ENCODE results near the gene CELA3A.
A peak's percentile ranks its signal among the peaks of the same experiment; 100 is the strongest.
"Not testable (repeated sequence)": the region's sequence is repeated elsewhere in the genome, so short reads cannot be mapped to it uniquely, and the experiment has no call there.

CELA3A gene

DNA sequence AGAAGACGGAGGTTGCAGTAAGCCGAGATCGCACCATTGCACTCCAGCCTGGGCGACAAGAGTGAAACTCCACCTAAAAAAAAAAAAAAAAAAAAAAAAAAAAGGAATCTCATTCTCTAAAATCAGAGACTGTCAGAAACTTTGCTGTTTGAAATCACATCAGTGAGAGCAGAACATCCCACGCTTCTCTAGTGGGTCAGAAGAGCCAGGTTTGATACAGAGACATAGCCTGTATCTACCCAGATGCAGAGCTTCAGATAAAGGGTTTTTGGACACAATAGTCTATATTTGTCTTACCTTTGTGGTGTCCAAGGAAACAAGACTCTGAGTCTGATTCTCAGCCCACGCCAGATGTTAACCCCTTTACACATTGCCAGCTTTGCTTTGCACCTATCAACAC, 19.6 kb downstream of the CELA3A start:
- DNase-seq = no peak

GRCh38 chr1:22024485-22025367, 23.3 kb downstream of the CELA3A start:
- DNase-seq = no peak

DNA sequence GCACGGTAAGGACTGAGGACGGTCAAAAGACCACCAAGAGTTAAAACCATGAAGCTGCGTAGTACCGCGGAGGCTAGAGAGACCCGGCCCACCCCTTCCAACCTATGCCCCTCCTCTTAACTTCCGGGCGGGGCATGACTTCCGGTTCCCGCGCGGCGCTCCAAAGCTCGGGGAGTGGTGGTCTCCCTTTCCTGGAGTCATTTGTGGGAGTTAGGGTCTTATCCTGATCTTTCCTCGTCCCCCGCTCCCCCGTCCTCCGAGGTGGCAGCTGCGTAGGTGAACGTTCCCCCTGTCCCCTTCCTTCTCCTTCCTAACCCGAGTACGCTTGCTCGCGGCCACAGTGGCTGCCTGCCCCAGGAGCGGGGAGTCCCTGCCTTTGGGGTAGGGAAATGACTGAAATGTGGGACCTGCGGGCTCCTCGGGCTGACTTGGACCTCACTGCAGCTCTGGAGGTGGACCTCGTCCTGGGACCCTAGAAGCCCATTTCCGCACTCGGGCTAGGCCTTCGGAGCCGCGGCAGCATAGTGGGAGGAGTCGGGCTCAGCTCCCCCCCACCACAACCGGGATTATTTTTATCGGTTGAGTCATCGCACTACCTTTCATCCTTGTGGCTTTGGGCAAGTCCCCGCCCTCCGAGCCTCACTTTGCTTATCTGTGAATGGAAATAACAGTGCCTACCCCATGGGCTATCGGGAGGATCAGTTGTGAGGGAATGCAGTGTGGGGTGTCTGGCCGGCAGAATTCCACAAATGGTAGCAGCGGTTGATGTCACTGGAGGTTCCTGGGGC, 24.1 kb downstream of the CELA3A start:
- peak; percentile 53 for DNase-seq

- no peak for DNase-seq
Measured at GRCh38 chr1:22026924-22027289, 25.4 kb downstream of the CELA3A start.

DNA sequence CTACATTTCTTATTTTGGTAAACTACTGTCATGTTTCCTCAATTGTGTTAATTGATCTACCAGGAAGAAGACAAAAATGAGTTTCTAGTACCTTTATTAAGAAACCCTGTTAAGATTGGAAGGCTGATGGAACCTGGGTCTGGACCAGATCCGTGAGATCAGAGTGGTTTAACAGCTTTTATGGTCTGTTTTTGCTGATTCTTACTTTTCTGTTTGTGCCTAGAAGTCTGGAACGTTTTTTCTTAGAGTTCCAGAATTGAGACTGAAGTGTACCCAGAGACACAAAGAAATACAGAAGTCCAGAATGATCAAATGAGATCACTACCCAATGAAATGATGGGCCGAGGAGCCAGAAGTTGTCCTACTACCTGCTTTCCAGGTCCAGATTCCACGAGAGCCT, 28.6 kb downstream of the CELA3A start:
- DNase-seq = no peak

- DNase-seq = no peak
Measured at GRCh38 chr1:22030473-22030872, 29.0 kb downstream of the CELA3A start.

DNA sequence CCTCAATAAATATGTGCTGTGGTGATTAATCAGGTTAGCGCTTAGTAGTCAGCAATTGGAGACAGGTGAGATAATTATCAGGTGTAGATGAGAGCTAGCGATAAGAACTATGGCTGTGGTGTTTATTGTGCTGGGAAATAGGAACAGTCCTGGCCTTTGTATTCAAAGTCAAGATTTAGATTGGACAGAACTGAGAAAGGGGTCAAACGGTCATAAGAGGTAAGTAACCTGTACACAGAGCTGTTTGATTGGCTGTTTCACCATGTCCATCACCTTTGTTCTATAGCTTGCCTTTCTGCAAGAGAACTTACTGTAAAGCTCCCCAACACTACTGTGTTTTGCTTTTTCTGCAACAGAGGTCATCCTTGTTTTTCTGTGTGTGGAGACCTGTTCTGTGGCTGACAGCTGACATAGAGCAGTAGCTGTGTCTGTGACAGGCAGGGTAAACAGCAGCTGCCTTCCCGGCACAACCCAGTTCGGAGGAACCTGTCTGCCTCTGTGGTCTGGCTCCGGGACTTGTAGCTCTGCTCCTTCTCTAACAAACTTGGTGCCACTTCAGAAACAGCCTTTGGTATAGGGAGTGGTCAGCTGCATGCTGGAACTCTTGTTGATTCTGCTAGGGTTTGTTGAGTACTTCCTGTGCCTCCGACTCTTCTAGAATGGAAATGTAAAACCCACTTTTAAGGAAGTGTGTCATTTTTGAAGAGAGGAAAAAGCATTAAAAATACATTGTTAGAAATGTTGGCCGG, 29.9 kb downstream of the CELA3A start:
- DNase-seq = no peak

GRCh38 chr1:22034834-22035233, 33.4 kb downstream of the CELA3A start:
- not testable (repeated sequence) for DNase-seq

- no peak for DNase-seq
Measured at GRCh38 chr1:22037520-22037919, 36.1 kb downstream of the CELA3A start.

GRCh38 chr1:22038036-22038435, 36.6 kb downstream of the CELA3A start:
- no peak for DNase-seq

DNA sequence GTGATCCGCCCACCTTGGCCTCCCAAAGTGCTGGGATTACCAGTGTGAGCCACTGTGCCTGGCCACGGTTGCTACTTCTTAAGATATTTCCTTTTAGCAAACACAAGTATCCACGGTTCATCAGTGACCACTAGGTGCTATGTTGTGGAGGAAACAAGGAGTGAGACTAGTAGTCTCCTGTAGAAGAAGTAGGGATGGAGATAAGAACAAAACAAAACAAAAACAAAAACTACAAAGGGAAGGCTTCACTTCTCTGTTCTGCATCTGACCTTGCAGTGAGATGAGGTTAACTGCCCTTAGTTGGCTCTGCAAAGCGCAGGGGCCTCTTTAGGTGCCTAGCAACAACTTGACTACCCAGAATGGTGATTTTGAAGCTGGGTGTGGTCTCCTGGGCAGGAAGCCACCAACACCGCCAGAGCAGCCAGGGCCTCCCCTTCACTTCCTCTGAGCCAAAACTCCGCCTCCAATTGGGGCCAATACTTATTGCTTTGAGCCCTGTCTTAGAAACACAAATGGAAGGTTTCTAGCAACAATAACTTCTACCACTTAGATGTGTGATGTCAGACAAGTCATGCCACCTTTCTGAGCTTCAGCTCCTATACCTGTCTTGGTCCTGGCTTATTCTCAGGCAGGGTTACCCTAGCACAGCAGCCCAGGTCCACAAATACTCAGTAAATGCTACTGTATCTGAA, 38.3 kb downstream of the CELA3A start:
- no peak for DNase-seq

DNA sequence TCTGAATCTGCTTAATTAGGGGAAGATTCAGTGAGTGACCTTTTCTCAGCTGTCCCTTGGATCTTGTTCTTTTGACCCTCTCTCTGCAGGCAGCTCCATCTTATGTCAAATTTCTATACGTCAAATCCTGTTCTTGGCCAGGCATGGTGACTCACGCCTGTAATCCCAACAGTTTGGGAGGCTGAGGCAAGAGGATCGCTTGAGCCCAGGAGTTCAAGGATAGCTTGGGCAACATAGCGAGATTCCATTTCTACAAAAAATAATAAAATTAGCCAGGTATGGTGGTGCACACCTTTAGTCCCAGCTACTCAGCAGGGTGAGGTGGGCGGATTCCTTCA, 38.8 kb downstream of the CELA3A start:
- no peak for DNase-seq

GRCh38 chr1:22041505-22041904, 40.0 kb downstream of the CELA3A start:
- DNase-seq = no peak

DNA sequence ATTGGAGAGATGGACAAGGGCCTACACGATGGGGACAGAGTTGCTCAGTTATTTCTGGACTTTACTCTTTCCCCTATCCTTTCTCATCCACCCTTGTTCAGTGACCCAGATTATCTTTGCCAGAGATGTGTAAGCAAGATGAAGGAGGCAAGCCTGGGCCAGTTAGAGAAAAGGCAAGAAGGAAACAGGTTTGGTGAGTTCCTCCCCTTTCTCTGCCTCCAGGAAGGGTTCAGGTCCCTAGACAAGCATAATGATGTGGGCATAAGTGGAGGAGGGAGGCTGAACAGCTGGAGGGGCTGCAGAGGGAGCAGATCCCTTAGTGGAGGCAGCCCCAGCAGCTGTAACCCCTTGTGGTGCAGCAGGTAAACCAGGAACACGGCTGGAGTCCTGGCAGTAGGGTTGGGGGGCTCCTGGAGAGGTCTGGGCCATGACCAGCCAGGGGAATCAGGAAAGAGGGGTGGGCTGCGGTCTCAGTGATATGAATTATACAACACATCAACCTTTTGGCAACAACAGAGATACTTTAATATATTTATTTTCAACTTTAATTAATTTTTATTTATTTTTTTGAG, 41.8 kb downstream of the CELA3A start:
- no peak for DNase-seq

DNA sequence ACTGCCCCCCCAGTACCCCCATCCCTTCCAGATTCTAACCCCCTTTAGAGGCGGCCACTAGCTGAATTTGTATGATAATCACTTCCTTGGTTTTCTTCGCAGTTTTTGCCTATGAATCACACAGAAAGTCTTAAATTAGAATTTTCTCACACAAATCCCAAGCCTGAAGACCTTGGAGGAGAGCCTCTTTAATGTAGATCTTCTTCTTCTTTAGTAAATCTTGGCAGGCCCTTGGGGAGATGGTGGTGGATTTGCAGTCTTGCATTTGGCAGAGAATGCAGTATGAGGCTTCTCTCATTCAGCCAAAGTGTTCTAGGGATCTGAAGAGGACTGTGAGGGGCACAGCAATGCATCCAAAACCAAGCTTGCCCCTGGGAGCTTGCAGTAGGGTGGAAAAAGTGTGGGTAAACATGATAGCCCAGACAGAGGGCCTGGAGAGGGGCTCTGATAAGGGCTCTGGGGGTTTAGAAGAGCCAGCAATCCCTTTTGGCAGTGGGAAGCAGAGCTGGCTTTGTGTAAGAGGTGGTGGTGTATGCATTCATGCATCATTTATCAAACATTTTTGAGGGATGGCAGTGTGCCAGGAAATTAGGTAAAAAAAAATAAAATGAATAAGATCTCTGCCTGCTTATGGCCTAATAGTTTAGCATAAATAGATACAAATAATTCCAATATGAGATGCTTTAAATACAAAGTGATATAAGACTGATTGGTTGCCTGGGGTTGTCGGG, 43.4 kb downstream of the CELA3A start:
- DNase-seq = peak; percentile 21

DNA sequence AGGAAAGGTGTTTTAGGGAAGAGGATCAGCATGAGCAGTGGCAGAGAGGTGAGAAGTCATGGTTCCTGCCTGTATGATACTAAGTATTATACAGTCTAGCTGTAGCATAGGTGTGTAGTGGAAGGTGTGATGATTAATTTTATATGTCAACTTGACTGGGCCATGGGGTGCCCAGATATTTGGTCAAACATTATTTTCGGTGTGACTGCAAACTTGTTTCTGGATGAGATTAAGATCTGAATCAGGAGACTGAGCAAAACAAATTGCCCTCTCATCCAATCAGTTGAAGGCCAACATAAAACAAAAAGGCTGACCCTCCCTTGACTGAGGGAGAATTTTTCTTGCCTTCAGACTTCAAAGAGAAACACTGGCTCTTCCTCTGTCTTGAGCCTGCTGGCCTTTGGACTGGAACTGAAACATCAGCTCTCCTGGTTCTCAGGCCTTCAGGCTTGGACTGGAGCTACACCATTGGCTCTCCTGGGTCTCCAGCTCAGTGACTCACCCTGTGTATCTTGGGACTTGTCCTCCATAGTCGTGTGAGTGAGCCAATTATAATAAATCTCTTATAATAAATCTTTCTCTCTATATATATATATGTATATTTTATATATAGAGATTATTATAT, 44.3 kb downstream of the CELA3A start:
- DNase-seq = no peak

DNA sequence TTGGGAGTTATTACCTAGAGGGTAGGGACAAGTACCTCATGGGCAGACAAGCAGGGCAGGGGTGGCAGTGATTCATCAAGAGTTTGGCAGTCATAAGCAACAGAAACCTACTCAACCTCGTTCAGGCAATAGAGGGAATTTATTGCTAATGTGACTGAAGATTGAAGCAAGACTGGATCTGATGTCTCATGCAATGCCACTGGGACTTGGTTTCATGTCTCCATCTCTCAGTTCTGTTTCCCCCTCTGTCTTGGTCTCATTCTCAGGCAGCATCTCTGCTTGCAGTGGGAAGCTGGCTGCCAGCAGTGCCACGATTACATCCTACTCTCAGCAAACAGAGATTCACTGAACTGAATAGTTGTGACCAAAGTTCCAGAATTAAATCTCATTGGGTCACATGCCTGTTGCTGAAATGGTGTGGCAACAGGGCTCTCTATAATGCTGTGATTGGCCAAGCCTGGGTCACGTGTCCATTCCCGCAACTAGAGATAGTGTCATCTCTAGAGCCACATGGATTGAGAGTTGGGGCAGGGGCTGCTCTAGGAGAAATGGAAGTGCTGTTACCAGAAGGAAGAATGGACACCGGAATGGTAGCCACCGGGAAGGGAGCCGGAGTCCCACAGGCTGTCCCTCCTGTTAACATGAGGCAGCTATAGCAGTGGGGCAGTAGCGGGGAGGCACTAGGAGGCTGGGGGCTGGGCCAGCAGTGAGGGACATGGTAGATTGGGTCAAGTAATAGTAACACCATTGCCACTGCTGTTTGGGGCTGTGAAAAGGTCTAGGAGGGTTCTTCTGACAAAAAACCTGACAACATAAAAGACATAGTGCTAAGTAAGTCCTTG, 47.1 kb downstream of the CELA3A start:
- no peak for DNase-seq

GRCh38 chr1:22050330-22050729, 48.9 kb downstream of the CELA3A start:
- no peak for DNase-seq

DNA sequence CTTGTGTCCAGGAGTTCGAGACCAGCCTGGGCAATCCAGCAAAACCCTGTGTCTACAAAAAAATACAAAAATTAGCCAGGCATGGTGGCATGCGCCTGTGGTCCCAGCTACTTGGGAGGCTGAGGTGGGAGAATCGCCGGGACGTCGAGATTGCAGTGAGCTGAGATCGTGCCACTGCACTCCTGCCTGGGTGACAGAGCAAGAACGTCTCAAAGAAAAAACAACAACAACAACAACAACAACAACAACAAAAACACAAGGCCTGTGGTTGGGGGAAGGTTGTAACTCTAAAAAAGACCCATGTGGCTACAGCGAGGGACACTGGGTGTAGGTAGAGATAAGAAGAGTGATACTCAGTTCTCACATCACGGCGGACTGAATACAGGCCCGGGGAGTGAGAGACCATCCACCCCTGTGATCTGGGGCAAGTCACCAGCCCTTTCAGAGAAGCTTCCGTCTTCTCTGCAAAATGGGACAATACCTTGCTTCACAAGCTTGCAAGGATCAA, 50.2 kb downstream of the CELA3A start:
- DNase-seq = no peak

Measured in NCI-H2107 (cell line).